ENCODE data around the gene CDH13. TPM values are rescaled to one million over a fixed set of nuclear protein-coding genes. Genes with fewer than 3 reads are reported as not detected.

CDH13 gene
- total RNA-seq, 1 donor from 2014 or later, result 2.3 TPM

- Mint-ChIP-seq H3K4me3 (ENCODE audit: unreplicated experiment) (no peak overlapping the region), H3K9me3 (ENCODE audit: unreplicated experiment) (no peaks in the 10 kb centered on the region), H3K27ac (ENCODE audit: unreplicated experiment) (no peak overlapping the region), H3K4me1 (ENCODE audit: unreplicated experiment) (peaks cover 6% of the 10 kb centered on the region), H3K27me3 (ENCODE audit: unreplicated experiment) (no peaks in the 10 kb centered on the region), H3K36me3 (ENCODE audit: low read depth, unreplicated experiment) (no peaks in the 10 kb centered on the region)
- no peak for DNase-seq (ENCODE audit: low spot score)
- TF ChIP-seq CTCF (IDR thresholded peaks at IDR 0.05; ENCODE audit: unreplicated experiment), result no peak
Measured at GRCh38 chr16:82709987-82710386, 83.2 kb downstream of the CDH13 start.

- no peak for TF ChIP-seq CTCF (IDR thresholded peaks at IDR 0.05; ENCODE audit: unreplicated experiment)
- no peaks in the 10 kb centered on the region for H3K27me3 Mint-ChIP-seq (ENCODE audit: unreplicated experiment)
- H3K36me3 Mint-ChIP-seq (ENCODE audit: low read depth, unreplicated experiment), result no peaks in the 10 kb centered on the region
- no peak overlapping the region for H3K27ac Mint-ChIP-seq (ENCODE audit: unreplicated experiment)
- DNase-seq (ENCODE audit: low spot score), result no peak
- H3K9me3 Mint-ChIP-seq (ENCODE audit: unreplicated experiment), result no peaks in the 10 kb centered on the region
- H3K4me3 Mint-ChIP-seq (ENCODE audit: unreplicated experiment), result no peak overlapping the region
- peaks cover 4% of the 10 kb centered on the region for H3K4me1 Mint-ChIP-seq (ENCODE audit: unreplicated experiment)
Measured at GRCh38 chr16:82713778-82714177, 87.0 kb downstream of the CDH13 start.

- no peak for DNase-seq (ENCODE audit: low spot score)
- H3K27me3 Mint-ChIP-seq (ENCODE audit: unreplicated experiment), result peaks cover 1% of the 10 kb centered on the region
- no peak for TF ChIP-seq CTCF (IDR thresholded peaks at IDR 0.05; ENCODE audit: unreplicated experiment)
- no peak overlapping the region for H3K27ac Mint-ChIP-seq (ENCODE audit: unreplicated experiment)
- no peaks in the 10 kb centered on the region for H3K4me1 Mint-ChIP-seq (ENCODE audit: unreplicated experiment)
- H3K9me3 Mint-ChIP-seq (ENCODE audit: unreplicated experiment), result no peaks in the 10 kb centered on the region
- H3K36me3 Mint-ChIP-seq (ENCODE audit: low read depth, unreplicated experiment), result no peaks in the 10 kb centered on the region
- no peak overlapping the region for H3K4me3 Mint-ChIP-seq (ENCODE audit: unreplicated experiment)
Measured at GRCh38 chr16:82715160-82715559, 88.4 kb downstream of the CDH13 start.

- no peaks in the 10 kb centered on the region for H3K9me3 Mint-ChIP-seq (ENCODE audit: unreplicated experiment)
Measured at GRCh38 chr16:82715833-82716232, 89.1 kb downstream of the CDH13 start.

GRCh38 chr16:82716361-82716855 lies 89.6 kb downstream of the CDH13 start:
- no peaks in the 10 kb centered on the region for H3K9me3 Mint-ChIP-seq (ENCODE audit: unreplicated experiment)
- no peak for TF ChIP-seq CTCF (IDR thresholded peaks at IDR 0.05; ENCODE audit: unreplicated experiment)
- DNase-seq (ENCODE audit: low spot score), result no peak
- no peaks in the 10 kb centered on the region for H3K4me1 Mint-ChIP-seq (ENCODE audit: unreplicated experiment)
- H3K27me3 Mint-ChIP-seq (ENCODE audit: unreplicated experiment), result peaks cover 1% of the 10 kb centered on the region
- H3K4me3 Mint-ChIP-seq (ENCODE audit: unreplicated experiment), result no peak overlapping the region
- no peaks in the 10 kb centered on the region for H3K36me3 Mint-ChIP-seq (ENCODE audit: low read depth, unreplicated experiment)
- no peak overlapping the region for H3K27ac Mint-ChIP-seq (ENCODE audit: unreplicated experiment)

More at GRCh38 chr16:82715833-82716232, 89.1 kb downstream of the CDH13 start:
- no peak overlapping the region for H3K27ac Mint-ChIP-seq (ENCODE audit: unreplicated experiment)
- H3K4me1 Mint-ChIP-seq (ENCODE audit: unreplicated experiment), result no peaks in the 10 kb centered on the region
- peaks cover 1% of the 10 kb centered on the region for H3K27me3 Mint-ChIP-seq (ENCODE audit: unreplicated experiment)
- DNase-seq (ENCODE audit: low spot score), result no peak
- no peak overlapping the region for H3K4me3 Mint-ChIP-seq (ENCODE audit: unreplicated experiment)
- H3K36me3 Mint-ChIP-seq (ENCODE audit: low read depth, unreplicated experiment), result no peaks in the 10 kb centered on the region
- no peak for TF ChIP-seq CTCF (IDR thresholded peaks at IDR 0.05; ENCODE audit: unreplicated experiment)

All from endothelial cell (in vitro differentiated cells).